ENCODE measurements around the gene CHP2.
"Not testable (repeated sequence)": the region's sequence is repeated elsewhere in the genome, so short reads cannot be mapped to it uniquely, and the experiment has no call there.

DNA sequence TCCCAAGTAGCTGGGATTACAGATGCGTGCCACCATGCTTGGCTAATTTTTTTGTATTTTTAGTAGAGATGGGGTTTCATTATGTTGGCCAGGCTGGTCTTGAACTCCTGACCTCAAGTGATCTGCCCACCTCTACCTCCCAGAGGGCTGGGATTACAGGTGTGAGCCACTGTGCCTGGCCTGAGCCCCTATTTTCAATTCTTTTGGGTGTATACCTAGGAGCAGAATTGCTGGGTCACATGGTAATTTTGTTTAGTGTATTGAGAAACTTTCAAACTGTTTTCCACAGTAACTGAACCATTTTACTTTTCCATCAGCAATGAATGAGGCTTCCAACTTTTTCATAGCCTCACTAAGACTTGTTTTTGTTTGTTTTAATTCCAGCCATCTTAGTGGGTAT is 3.8 kb upstream of the CHP2 start:
- TF ChIP-seq CTCF (IDR thresholded peaks at IDR 0.05); EP300 (IDR thresholded peaks at IDR 0.05); POLR2AphosphoS5 (IDR thresholded peaks at IDR 0.05); POLR2A (IDR thresholded peaks at IDR 0.05; ENCODE audit: low read depth): not testable (repeated sequence)

Data from esophagus muscularis mucosa (tissue), 4 donors.